WI38 (cell line): ENCODE results near the gene CRX.
A peak's percentile ranks its signal among the peaks of the same experiment; 100 is the strongest.
"Not testable (repeated sequence)": the region's sequence is repeated elsewhere in the genome, so short reads cannot be mapped to it uniquely, and the experiment has no call there.

Source experiments
- H3K4me3 ChIP-seq: 2 replicates; pipeline ENCODE4 v1.5.1; 2011; ENCODE audit warnings: low read depth, mild to moderate bottlenecking, control low read depth, low read length
- TF ChIP-seq, protein P1 (sequence below): IDR thresholded peaks from 2 replicates; pipeline ENCODE4 v1.5.1; 2012; ENCODE audit warnings: low read depth, mild to moderate bottlenecking, control low read depth, low read length

Gene CRX

DNA sequence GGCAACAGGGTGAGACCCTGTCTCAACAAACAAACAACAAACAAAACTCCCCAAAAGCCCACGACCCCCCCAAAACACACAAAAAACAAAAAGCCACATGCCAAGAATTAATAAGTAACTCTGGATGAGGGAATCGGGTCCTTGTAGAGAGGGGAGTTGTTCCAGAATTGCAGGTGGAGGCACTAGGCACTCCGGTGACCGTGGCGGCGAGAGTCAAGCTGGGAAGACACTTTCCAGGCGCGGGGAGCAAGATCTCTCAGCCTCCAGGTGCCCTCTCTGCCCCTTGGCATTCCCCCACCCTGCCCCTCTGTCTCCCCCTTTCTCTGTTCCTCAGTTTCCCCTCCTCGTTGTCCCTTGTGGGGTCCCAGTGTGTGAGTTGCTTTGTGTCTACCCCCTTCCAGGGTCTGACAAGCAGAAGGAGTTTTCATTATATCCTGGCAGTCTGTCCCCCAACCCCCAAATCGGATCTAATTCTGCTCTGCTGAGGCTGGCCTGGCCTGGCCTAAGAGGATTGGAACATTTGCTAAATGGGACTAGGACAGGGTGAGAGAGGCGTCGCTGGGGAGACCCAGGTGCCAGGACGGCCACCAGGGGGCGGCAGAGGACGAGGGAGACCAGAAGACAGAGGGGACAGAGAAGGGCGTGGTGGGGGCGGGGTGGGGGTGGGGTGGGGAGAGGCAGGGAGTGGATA is 8.3 kb upstream of the CRX start:
- TF ChIP-seq, protein P1, sequence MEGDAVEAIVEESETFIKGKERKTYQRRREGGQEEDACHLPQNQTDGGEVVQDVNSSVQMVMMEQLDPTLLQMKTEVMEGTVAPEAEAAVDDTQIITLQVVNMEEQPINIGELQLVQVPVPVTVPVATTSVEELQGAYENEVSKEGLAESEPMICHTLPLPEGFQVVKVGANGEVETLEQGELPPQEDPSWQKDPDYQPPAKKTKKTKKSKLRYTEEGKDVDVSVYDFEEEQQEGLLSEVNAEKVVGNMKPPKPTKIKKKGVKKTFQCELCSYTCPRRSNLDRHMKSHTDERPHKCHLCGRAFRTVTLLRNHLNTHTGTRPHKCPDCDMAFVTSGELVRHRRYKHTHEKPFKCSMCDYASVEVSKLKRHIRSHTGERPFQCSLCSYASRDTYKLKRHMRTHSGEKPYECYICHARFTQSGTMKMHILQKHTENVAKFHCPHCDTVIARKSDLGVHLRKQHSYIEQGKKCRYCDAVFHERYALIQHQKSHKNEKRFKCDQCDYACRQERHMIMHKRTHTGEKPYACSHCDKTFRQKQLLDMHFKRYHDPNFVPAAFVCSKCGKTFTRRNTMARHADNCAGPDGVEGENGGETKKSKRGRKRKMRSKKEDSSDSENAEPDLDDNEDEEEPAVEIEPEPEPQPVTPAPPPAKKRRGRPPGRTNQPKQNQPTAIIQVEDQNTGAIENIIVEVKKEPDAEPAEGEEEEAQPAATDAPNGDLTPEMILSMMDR, result peak; percentile 39

GRCh38 chr19:47813995-47814328 is 7.8 kb upstream of the CRX start:
- no peak overlapping the region for H3K4me3 ChIP-seq
- TF ChIP-seq, protein P1, result no peak

More for the DNA sequence above, 8.3 kb upstream of the CRX start:
- no peak overlapping the region for H3K4me3 ChIP-seq

GRCh38 chr19:47816270-47816669 is 5.5 kb upstream of the CRX start:
- H3K4me3 ChIP-seq, result not testable (repeated sequence)

DNA sequence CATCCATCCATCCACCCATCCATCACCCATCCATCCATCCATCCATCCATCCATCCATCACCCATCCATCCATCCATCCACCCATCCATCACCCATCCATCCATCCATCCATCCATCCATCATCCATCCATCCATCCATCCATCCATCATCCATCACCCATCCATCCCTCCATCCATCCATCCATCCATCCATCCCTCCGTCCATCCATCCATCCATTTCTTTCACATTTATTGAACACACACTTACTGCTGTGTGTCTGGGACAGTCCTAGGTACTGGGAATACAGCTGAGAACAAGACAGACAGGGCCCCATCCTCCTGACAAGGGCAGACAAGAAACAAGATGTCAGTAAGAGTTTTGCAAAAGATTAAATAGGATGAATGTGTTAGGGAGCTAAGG is 3.5 kb upstream of the CRX start:
- not testable (repeated sequence) for H3K4me3 ChIP-seq

DNA sequence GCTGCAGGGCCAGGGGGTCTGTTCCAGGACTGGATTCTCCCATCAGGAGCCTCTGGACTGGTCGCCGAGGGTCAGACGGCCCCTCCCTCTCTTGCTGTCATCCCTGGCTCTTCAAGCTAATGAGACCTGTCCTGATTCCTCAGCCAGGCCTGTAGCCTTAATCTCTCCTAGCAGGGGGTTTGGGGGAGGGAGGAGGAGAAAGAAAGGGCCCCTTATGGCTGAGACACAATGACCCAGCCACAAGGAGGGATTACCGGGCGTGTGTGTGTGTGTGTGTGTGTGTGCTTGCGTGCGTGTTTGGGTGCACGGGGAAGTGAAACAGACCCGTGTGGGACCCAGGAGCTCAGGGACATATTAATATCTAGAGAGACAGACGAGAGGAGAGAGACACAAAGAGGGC is 1.9 kb upstream of the CRX start:
- TF ChIP-seq, protein P1, result no peak
- peak overlapping the region; percentile 8; the same call in 1 of the 2 replicates for H3K4me3 ChIP-seq

- no peak overlapping the region for H3K4me3 ChIP-seq
- TF ChIP-seq, protein P1, result no peak
Measured at GRCh38 chr19:47820410-47820809, 1.3 kb upstream of the CRX start.

DNA sequence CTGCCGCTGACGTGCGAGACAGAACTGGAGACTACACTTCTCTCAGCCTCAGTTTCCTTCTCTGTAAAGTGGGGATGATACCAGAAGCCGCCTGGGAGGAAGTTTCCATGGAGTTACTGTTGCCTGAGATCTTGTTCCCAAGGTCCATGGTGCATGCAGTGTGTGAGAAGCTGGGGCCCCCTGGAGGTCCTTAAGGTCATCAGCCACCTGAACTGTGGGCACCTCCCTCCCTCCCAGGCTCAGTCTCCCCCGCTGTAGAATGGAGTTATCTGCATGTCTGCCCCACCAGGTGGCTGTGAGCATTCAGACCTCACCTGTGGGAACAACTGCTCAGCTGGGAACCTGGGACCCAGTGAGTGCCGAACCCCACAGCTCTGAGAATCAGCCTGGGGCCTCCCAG is 2.7 kb downstream of the CRX start:
- no peak overlapping the region for H3K4me3 ChIP-seq
- TF ChIP-seq, protein P1, result no peak

- H3K4me3 ChIP-seq, result no peak overlapping the region
- TF ChIP-seq, protein P1, result no peak
Measured at GRCh38 chr19:47826800-47827199, 5.1 kb downstream of the CRX start.
